HL-60 (cell line): ENCODE data around the gene COL20A1.

Experiments
- CTCF ChIP-seq: IDR thresholded peaks from one replicate; pipeline ENCODE4 v1.5.1; 2011; ENCODE audit warnings: low read length, control low read depth, inconsistent platforms; ENCODE audit not compliant: insufficient read depth
- GABPA ChIP-seq: IDR thresholded peaks from 2 replicates; pipeline ENCODE4 v1.6.1; 2012; ENCODE audit warnings: low read depth
- POLR2AphosphoS5 ChIP-seq: IDR thresholded peaks from 2 replicates; pipeline ENCODE4 v1.6.1; 2012; ENCODE audit warnings: low read depth
- REST ChIP-seq: IDR thresholded peaks from 2 replicates; pipeline ENCODE4 v1.6.1; 2012; ENCODE audit warnings: low read depth; ENCODE audit not compliant: insufficient replicate concordance
- SPI1 ChIP-seq: IDR thresholded peaks from 2 replicates; pipeline ENCODE4 v1.6.1; 2012; ENCODE audit warnings: low read depth, mild to moderate bottlenecking, borderline replicate concordance

GRCh38 chr20:63333241-63333836 is 40.4 kb downstream of the COL20A1 start:
- TF ChIP-seq CTCF: no peak
- no peak for TF ChIP-seq SPI1
- no peak for TF ChIP-seq POLR2AphosphoS5
- no peak for TF ChIP-seq REST
- TF ChIP-seq GABPA: no peak
